Neural progenitor cell (in vitro differentiated cells): Measurements from ENCODE around the gene TRMT61A. TPM values are rescaled to one million over a fixed set of nuclear protein-coding genes. Genes with fewer than 3 reads are reported as not detected.
A peak's percentile ranks its signal among the peaks of the same experiment; 100 is the strongest.

Experiments used
- DNase-seq: peaks from one replicate; pipeline ENCODE4 v3.0.0-alpha.2; 2016; ENCODE audit warnings: low spot score
- H2AFZ ChIP-seq: fragments of 200-600 bp; sonication (generic); replicated peaks from 2 replicates; pipeline ENCODE4 v1.6.1; 2016; ENCODE audit warnings: antibody characterized with exemption
- H3F3A ChIP-seq: fragments of 200-600 bp; sonication (generic); 2 replicates; pipeline ENCODE4 v1.6.1; 2016; ENCODE audit warnings: antibody characterized with exemption, low read depth
- H3K27ac ChIP-seq: fragments of 200-600 bp; sonication (generic); 2 replicates; pipeline ENCODE4 v1.5.1; 2016; ENCODE audit warnings: mild to moderate bottlenecking
- H3K27me3 ChIP-seq: fragments of 200-600 bp; sonication (generic); 2 replicates; pipeline ENCODE4 v1.6.1; 2016; ENCODE audit warnings: mild to moderate bottlenecking, moderate library complexity
- H3K36me3 ChIP-seq: fragments of 200-600 bp; sonication (generic); 2 replicates; pipeline ENCODE4 v1.5.1; 2016
- H3K4me1 ChIP-seq: fragments of 200-600 bp; sonication (generic); 2 replicates; pipeline ENCODE4 v1.6.1; 2016; ENCODE audit warnings: mixed run types
- H3K4me2 ChIP-seq: fragments of 200-600 bp; sonication (generic); 2 replicates; pipeline ENCODE4 v1.6.1; 2016
- H3K4me3 ChIP-seq: fragments of 200-600 bp; sonication (generic); 2 replicates; pipeline ENCODE4 v1.5.1; 2016
- H3K79me2 ChIP-seq: fragments of 200-600 bp; sonication (generic); 2 replicates; pipeline ENCODE4 v1.6.1; 2016; ENCODE audit warnings: low read depth
- H3K9ac ChIP-seq: fragments of 200-600 bp; sonication (generic); 2 replicates; pipeline ENCODE4 v1.6.1; 2016
- H3K9me3 ChIP-seq: fragments of 200-600 bp; sonication (generic); 2 replicates; pipeline ENCODE4 v1.5.1; 2016; ENCODE audit warnings: low read depth
- H4K20me1 ChIP-seq: fragments of 200-600 bp; sonication (generic); 2 replicates; pipeline ENCODE4 v1.6.1; 2016; ENCODE audit warnings: low read depth
- H3K27ac Mint-ChIP-seq: 3 replicates; pipeline ENCODE4 v1.8.0; 2021; ENCODE audit warnings: mixed read lengths
- H3K27me3 Mint-ChIP-seq: 2 replicates; pipeline ENCODE4 v1.8.0; 2022; ENCODE audit warnings: low read depth, mild to moderate bottlenecking, inconsistent platforms, moderate library complexity, mixed read lengths; ENCODE audit not compliant: insufficient read depth
- H3K36me3 Mint-ChIP-seq: 3 replicates; pipeline ENCODE4 v1.8.0; 2021; ENCODE audit warnings: mixed read lengths
- H3K4me1 Mint-ChIP-seq: 3 replicates; pipeline ENCODE4 v1.8.0; 2021; ENCODE audit warnings: mixed read lengths
- H3K4me3 Mint-ChIP-seq: 3 replicates; pipeline ENCODE4 v1.8.0; 2021; ENCODE audit warnings: mild to moderate bottlenecking, moderate library complexity, mixed read lengths
- H3K9me3 Mint-ChIP-seq: 3 replicates; pipeline ENCODE4 v1.8.0; 2020; ENCODE audit warnings: mixed read lengths
- EZH2 ChIP-seq: fragments of 200-600 bp; sonication (generic); IDR thresholded peaks from 2 replicates; pipeline ENCODE4 v1.6.1; 2017; ENCODE audit warnings: antibody characterized with exemption, mild to moderate bottlenecking, moderate library complexity
- EZH2phosphoT487 ChIP-seq: fragments of 200-600 bp; sonication (generic); IDR thresholded peaks from 2 replicates; pipeline ENCODE4 v1.6.1; 2017; ENCODE audit warnings: antibody characterized with exemption
- total RNA-seq: library from RNA; depleted of rRNA; stranded (reverse); fragments of >200 nt; gene quantifications from 2 replicates; pipeline ENCODE4 v1.2.3, GENCODE V29; 2015; ENCODE audit warnings: low replicate concordance
- TF ChIP-seq, protein P1 (sequence below): fragments of 200-600 bp; sonication (generic); IDR thresholded peaks from 2 replicates; pipeline ENCODE4 v1.5.1; 2017; ENCODE audit warnings: antibody characterized with exemption, mild to moderate bottlenecking

Gene TRMT61A
- total RNA-seq, 1 donor from 2014 or later = 1.2 TPM

GRCh38 chr14:103576371-103577024 lies 47.5 kb downstream of the TRMT61A start:
- H3K9me3 ChIP-seq = no peaks in the 10 kb centered on the region
- no peak overlapping the region for H3K27ac ChIP-seq
- Mint-ChIP-seq H3K4me3 (peak overlapping the region; percentile 41), H3K27ac (peak overlapping the region; percentile 90), H3K27me3 (peaks cover 7% of the 10 kb centered on the region), H3K9me3 (no peaks in the 10 kb centered on the region), H3K4me1 (peaks cover 23% of the 10 kb centered on the region), H3K36me3 (peaks cover 21% of the 10 kb centered on the region)
- H3K4me2 ChIP-seq = peak overlapping the region; percentile 39
- peaks cover 28% of the 10 kb centered on the region for H3K79me2 ChIP-seq
- H3K4me1 ChIP-seq = peaks cover 6% of the 10 kb centered on the region
- H3K9ac ChIP-seq = no peak overlapping the region
- H3K36me3 ChIP-seq = no peaks in the 10 kb centered on the region
- no peak overlapping the region for H3K4me3 ChIP-seq
- no peak for TF ChIP-seq EZH2phosphoT487
- TF ChIP-seq EZH2 = no peak
- TF ChIP-seq, protein P1, sequence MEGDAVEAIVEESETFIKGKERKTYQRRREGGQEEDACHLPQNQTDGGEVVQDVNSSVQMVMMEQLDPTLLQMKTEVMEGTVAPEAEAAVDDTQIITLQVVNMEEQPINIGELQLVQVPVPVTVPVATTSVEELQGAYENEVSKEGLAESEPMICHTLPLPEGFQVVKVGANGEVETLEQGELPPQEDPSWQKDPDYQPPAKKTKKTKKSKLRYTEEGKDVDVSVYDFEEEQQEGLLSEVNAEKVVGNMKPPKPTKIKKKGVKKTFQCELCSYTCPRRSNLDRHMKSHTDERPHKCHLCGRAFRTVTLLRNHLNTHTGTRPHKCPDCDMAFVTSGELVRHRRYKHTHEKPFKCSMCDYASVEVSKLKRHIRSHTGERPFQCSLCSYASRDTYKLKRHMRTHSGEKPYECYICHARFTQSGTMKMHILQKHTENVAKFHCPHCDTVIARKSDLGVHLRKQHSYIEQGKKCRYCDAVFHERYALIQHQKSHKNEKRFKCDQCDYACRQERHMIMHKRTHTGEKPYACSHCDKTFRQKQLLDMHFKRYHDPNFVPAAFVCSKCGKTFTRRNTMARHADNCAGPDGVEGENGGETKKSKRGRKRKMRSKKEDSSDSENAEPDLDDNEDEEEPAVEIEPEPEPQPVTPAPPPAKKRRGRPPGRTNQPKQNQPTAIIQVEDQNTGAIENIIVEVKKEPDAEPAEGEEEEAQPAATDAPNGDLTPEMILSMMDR = no peak
- DNase-seq = peak; percentile 93
- no peaks in the 10 kb centered on the region for H3K27me3 ChIP-seq
- H2AFZ ChIP-seq = no peak overlapping the region
- peaks cover 49% of the 10 kb centered on the region for H4K20me1 ChIP-seq
- peaks cover 17% of the 10 kb centered on the region for H3F3A ChIP-seq

DNA sequence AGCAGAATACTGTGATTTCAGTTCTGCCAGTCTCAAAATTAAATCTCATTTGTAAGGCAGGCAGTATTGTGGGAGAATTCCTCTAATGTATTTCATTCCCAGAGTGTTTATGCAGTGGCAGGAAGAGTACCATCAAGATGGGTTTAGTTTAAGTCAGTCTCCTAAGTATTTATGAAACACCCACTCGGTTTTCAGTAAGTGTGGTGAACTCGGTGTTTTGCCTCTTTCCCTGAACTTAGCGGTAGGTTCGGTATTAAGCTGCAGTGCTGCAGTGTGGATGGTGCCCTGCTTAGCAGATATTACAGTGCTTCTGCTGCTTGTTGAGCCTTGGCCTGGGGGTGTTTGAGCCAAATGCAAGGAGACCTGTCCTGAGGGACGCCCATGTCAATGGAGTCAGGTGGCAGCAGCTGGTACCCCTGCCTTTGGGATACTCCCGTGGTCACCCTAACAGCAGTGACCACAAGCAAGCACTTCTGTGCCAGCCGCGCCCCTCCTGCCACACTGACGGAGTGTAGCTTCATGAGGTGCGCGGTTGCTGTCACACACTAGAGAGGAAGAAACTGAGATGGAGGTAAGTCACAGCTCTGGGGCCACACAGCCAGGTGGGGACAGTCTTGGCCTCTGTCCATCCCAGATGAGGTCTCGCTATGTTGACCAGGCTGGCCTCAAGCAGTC lies 49.5 kb downstream of the TRMT61A start:
- TF ChIP-seq EZH2phosphoT487 = no peak
- Histone ChIP-seq H3K27ac (no peak overlapping the region), H3K4me1 (peaks cover 6% of the 10 kb centered on the region), H3K9ac (no peak overlapping the region), H4K20me1 (peaks cover 41% of the 10 kb centered on the region), H3K4me2 (no peak overlapping the region), H3K4me3 (no peak overlapping the region), H3K79me2 (peaks cover 25% of the 10 kb centered on the region), H3F3A (peaks cover 17% of the 10 kb centered on the region), H2AFZ (no peak overlapping the region), H3K36me3 (no peaks in the 10 kb centered on the region), H3K9me3 (no peaks in the 10 kb centered on the region), H3K27me3 (no peaks in the 10 kb centered on the region)
- H3K4me3 Mint-ChIP-seq = no peak overlapping the region
- peaks cover 23% of the 10 kb centered on the region for H3K36me3 Mint-ChIP-seq
- no peak overlapping the region for H3K27ac Mint-ChIP-seq
- peaks cover 6% of the 10 kb centered on the region for H3K27me3 Mint-ChIP-seq
- no peaks in the 10 kb centered on the region for H3K9me3 Mint-ChIP-seq
- peaks cover 23% of the 10 kb centered on the region for H3K4me1 Mint-ChIP-seq
- no peak for DNase-seq

DNA sequence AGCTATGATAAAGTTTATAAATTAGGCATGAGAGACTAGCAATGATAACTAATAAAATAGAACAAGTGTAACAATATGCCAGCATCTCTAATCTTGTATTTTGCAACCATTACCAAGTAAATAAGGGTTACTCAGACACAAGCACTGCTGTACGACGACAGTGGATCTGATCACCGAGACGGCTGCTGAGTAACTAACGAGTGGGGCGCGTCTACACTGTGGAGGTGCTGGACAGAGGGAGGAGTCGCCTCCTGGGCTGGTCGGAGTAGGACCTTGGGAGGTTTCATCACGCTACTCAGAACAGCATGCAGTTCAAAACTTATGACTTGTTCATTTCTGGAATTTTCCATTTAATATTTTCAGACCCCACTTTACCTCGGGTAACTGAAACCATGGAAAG lies 52.2 kb downstream of the TRMT61A start:
- no peak overlapping the region for H3K27ac ChIP-seq
- no peak overlapping the region for H3K4me3 ChIP-seq
- no peaks in the 10 kb centered on the region for H3K36me3 ChIP-seq
- H3K27me3 ChIP-seq = no peaks in the 10 kb centered on the region
- no peak overlapping the region for H3K9ac ChIP-seq
- peaks cover 19% of the 10 kb centered on the region for H3K79me2 ChIP-seq
- no peak overlapping the region for H3K4me2 ChIP-seq
- TF ChIP-seq EZH2phosphoT487 = no peak
- no peak for TF ChIP-seq EZH2
- TF ChIP-seq, protein P1 = no peak
- peaks cover 24% of the 10 kb centered on the region for H4K20me1 ChIP-seq
- peaks cover 23% of the 10 kb centered on the region for H3K36me3 Mint-ChIP-seq
- H3K4me3 Mint-ChIP-seq = no peak overlapping the region
- H3K9me3 Mint-ChIP-seq = no peaks in the 10 kb centered on the region
- H2AFZ ChIP-seq = no peak overlapping the region
- no peaks in the 10 kb centered on the region for H3K9me3 ChIP-seq
- DNase-seq = no peak
- peaks cover 5% of the 10 kb centered on the region for H3K27me3 Mint-ChIP-seq
- no peak overlapping the region for H3K27ac Mint-ChIP-seq
- peaks cover 11% of the 10 kb centered on the region for H3K4me1 Mint-ChIP-seq
- peaks cover 4% of the 10 kb centered on the region for H3F3A ChIP-seq
- H3K4me1 ChIP-seq = peaks cover 3% of the 10 kb centered on the region
